Stimulated activated naive CD4-positive, alpha-beta T cell treated with Interleukin-2 at 50 U/mL for 16 hours (primary cell): ENCODE measurements around the gene FOXP1.

Experiments
- DNase-seq: peaks from one replicate; lab custom pipeline; 2025; lab: John Stamatoyannopoulos, UW

Gene FOXP1

GRCh38 chr3:71146673-71147072 lies 436.9 kb downstream of the FOXP1 start:
- no peak for DNase-seq

- no peak for DNase-seq
Measured at GRCh38 chr3:71145954-71146353, 437.6 kb downstream of the FOXP1 start.

- DNase-seq = no peak
Measured at GRCh38 chr3:71144525-71145253, 438.8 kb downstream of the FOXP1 start.

- DNase-seq = no peak
Measured at GRCh38 chr3:71143493-71143892, 440.0 kb downstream of the FOXP1 start.

GRCh38 chr3:71142441-71143161 lies 440.9 kb downstream of the FOXP1 start:
- no peak for DNase-seq

GRCh38 chr3:71140477-71140876 lies 443.1 kb downstream of the FOXP1 start:
- no peak for DNase-seq

GRCh38 chr3:71139496-71139895 lies 444.0 kb downstream of the FOXP1 start:
- no peak for DNase-seq

GRCh38 chr3:71138410-71138809 lies 445.1 kb downstream of the FOXP1 start:
- DNase-seq = no peak

- DNase-seq = no peak
Measured at GRCh38 chr3:71136276-71136675, 447.3 kb downstream of the FOXP1 start.

- no peak for DNase-seq
Measured at GRCh38 chr3:71135373-71136088, 448.0 kb downstream of the FOXP1 start.

- DNase-seq = no peak
Measured at GRCh38 chr3:71134521-71134920, 449.0 kb downstream of the FOXP1 start.

- no peak for DNase-seq
Measured at GRCh38 chr3:71133865-71134264, 449.7 kb downstream of the FOXP1 start.

- DNase-seq = no peak
Measured at GRCh38 chr3:71132995-71133730, 450.4 kb downstream of the FOXP1 start.

GRCh38 chr3:71131375-71132314 lies 451.9 kb downstream of the FOXP1 start:
- DNase-seq = no peak

- DNase-seq = peak; percentile 67
Measured at GRCh38 chr3:71130471-71131374, 452.8 kb downstream of the FOXP1 start.

- no peak for DNase-seq
Measured at GRCh38 chr3:71129611-71130431, 453.7 kb downstream of the FOXP1 start.

- DNase-seq = peak; percentile 36
Measured at GRCh38 chr3:71128961-71129360, 454.6 kb downstream of the FOXP1 start.

- DNase-seq = no peak
Measured at GRCh38 chr3:71127844-71128243, 455.7 kb downstream of the FOXP1 start.
